PC-9 (cell line): ENCODE data around the gene FABP1. TPM values are rescaled to one million over a fixed set of nuclear protein-coding genes. Genes with fewer than 3 reads are reported as not detected.

ENCODE experiments used
- BruUV-seq: library from RNA; stranded (reverse); fragments of 400-500 nt; replicated peaks from 2 replicates; lab custom pipeline; 2021; lab: Mats Ljungman, UMichigan
- CTCF ChIA-PET: fragments of 300-600 bp; sonication (Branson Sonifier 250); formaldehyde crosslinking; loops from one replicate; lab custom pipeline; 2022; ENCODE audit warnings: antibody characterized with exemption; lab: Charles Lee
- POLR2A ChIA-PET: fragments of 300-600 bp; sonication (Branson Sonifier 250); formaldehyde crosslinking; loops from one replicate; lab custom pipeline; 2022; ENCODE audit warnings: antibody characterized with exemption; ENCODE audit not compliant: unreplicated experiment; lab: Charles Lee
- DNase-seq, 2 experiments: peaks; one replicate each; pipeline versions ENCODE4 v3.0.0 to v3.0.0-alpha.2; 2015 to 2022; ENCODE audit warnings: mixed read lengths in 1 of 2
- H2AFZ ChIP-seq: fragments of 200-600 bp; sonication (generic); 2 replicates; pipeline ENCODE4 v1.8.1; 2017; ENCODE audit warnings: antibody characterized with exemption
- H3F3A ChIP-seq: fragments of 200-600 bp; sonication (generic); 2 replicates; pipeline ENCODE4 v1.8.1; 2017; ENCODE audit warnings: antibody characterized with exemption, mild to moderate bottlenecking, low read depth; ENCODE audit not compliant: insufficient read depth
- H3K27ac ChIP-seq: fragments of 200-600 bp; sonication (generic); 2 replicates; pipeline ENCODE4 v1.6.1; 2016; ENCODE audit warnings: mixed run types
- H3K27me3 ChIP-seq: fragments of 200-600 bp; sonication (generic); 2 replicates; pipeline ENCODE4 v1.6.1; 2016; ENCODE audit warnings: low read depth, mixed run types; ENCODE audit not compliant: insufficient read depth
- H3K36me3 ChIP-seq: fragments of 200-600 bp; sonication (generic); 2 replicates; pipeline ENCODE4 v1.6.1; 2016; ENCODE audit warnings: low read depth, mixed run types
- H3K4me1 ChIP-seq: fragments of 200-600 bp; sonication (generic); replicated peaks from 2 replicates; pipeline ENCODE4 v1.6.1; 2016; ENCODE audit warnings: mixed run types; ENCODE audit not compliant: insufficient read depth
- H3K4me2 ChIP-seq: fragments of 200-600 bp; sonication (generic); 2 replicates; pipeline ENCODE4 v1.6.1; 2017; ENCODE audit warnings: mixed run types
- H3K4me3 ChIP-seq: fragments of 200-600 bp; sonication (generic); 2 replicates; pipeline ENCODE4 v1.6.1; 2016; ENCODE audit warnings: mixed run types
- H3K79me2 ChIP-seq: fragments of 200-600 bp; sonication (generic); 2 replicates; pipeline ENCODE4 v1.6.1; 2017; ENCODE audit warnings: low read depth, mixed run types
- H3K9me2 ChIP-seq: fragments of 200-600 bp; sonication (generic); 2 replicates; pipeline ENCODE4 v1.8.1; 2017; ENCODE audit warnings: mild to moderate bottlenecking; ENCODE audit not compliant: insufficient read depth
- H3K9me3 ChIP-seq: fragments of 200-600 bp; sonication (generic); 2 replicates; pipeline ENCODE4 v1.8.1; 2016; ENCODE audit warnings: low read depth; ENCODE audit not compliant: insufficient read depth
- H4K20me1 ChIP-seq: fragments of 200-600 bp; sonication (generic); 2 replicates; pipeline ENCODE4 v1.8.1; 2017; ENCODE audit not compliant: insufficient read depth
- CTCF ChIP-seq: fragments of 200-600 bp; sonication (generic); conservative IDR thresholded peaks from 2 replicates; pipeline ENCODE4 v1.6.1; 2017; ENCODE audit warnings: mixed run types, antibody characterized with exemption, mild to moderate bottlenecking, moderate library complexity
- EZH2 ChIP-seq: fragments of 200-600 bp; sonication (generic); IDR thresholded peaks from 2 replicates; pipeline ENCODE4 v1.8.0; 2017; ENCODE audit warnings: antibody characterized with exemption, low read depth
- intact Hi-C: fragments of 100-400 bp; cut with micrococcal nuclease; formaldehyde crosslinking; loops from one replicate; pipeline ENCODE4 v1.10.0; 2022; ENCODE audit not compliant: unreplicated experiment
- total RNA-seq: library from RNA; stranded (reverse); gene quantifications from 2 replicates; pipeline ENCODE4 v1.2.3, GENCODE V29; 2021

Gene FABP1
- total RNA-seq, 1 experiment from 2014 or later: not detected

- no peaks in the 10 kb centered on the region for H3K79me2 ChIP-seq
- no peak overlapping the region for H2AFZ ChIP-seq
- peaks cover 14% of the 10 kb centered on the region; the same call in 1 of the 2 replicates for H3K27me3 ChIP-seq
- no peak overlapping the region for H3K27ac ChIP-seq
- no peaks in the 10 kb centered on the region for H3K4me1 ChIP-seq
- H3F3A ChIP-seq: no peaks in the 10 kb centered on the region
- CTCF ChIA-PET: no interaction called here
- H3K4me2 ChIP-seq: no peak overlapping the region
- H3K4me3 ChIP-seq: no peak overlapping the region
- no peak for TF ChIP-seq EZH2
- no peak for TF ChIP-seq CTCF
- peaks cover 4% of the 10 kb centered on the region; the same call in 1 of the 2 replicates for H3K9me2 ChIP-seq
- no peaks in the 10 kb centered on the region for H4K20me1 ChIP-seq
- intact Hi-C loops: no loop called here
- BruUV-seq: no TSS peak
- no peaks in the 10 kb centered on the region for H3K36me3 ChIP-seq
- POLR2A ChIA-PET: no interaction called here
- DNase-seq: no peak
- no peaks in the 10 kb centered on the region for H3K9me3 ChIP-seq
Measured at GRCh38 chr2:88091943-88092342, 35.9 kb downstream of the FABP1 start.

- no peak for DNase-seq
- intact Hi-C loops: no loop called here
- H3K36me3 ChIP-seq: no peaks in the 10 kb centered on the region
- ChIA-PET CTCF (no interaction called here), POLR2A (no interaction called here)
- H3K9me2 ChIP-seq: peaks cover 4% of the 10 kb centered on the region; the same call in 1 of the 2 replicates
- H2AFZ ChIP-seq: no peak overlapping the region
- no peak overlapping the region for H3K4me2 ChIP-seq
- no TSS peak for BruUV-seq
- no peaks in the 10 kb centered on the region for H3F3A ChIP-seq
- H3K27me3 ChIP-seq: peaks cover 5% of the 10 kb centered on the region; the same call in 1 of the 2 replicates
- TF ChIP-seq CTCF (no peak), EZH2 (no peak)
- no peaks in the 10 kb centered on the region for H3K4me1 ChIP-seq
- H3K79me2 ChIP-seq: no peaks in the 10 kb centered on the region
- H3K27ac ChIP-seq: no peak overlapping the region
- H3K9me3 ChIP-seq: no peaks in the 10 kb centered on the region
- H4K20me1 ChIP-seq: no peaks in the 10 kb centered on the region
- no peak overlapping the region for H3K4me3 ChIP-seq
Measured at GRCh38 chr2:88090446-88091283, 37.2 kb downstream of the FABP1 start.

- intact Hi-C loops: no loop called here
- no peaks in the 10 kb centered on the region for H3K36me3 ChIP-seq
- no peaks in the 10 kb centered on the region for H4K20me1 ChIP-seq
- ChIA-PET CTCF (no interaction called here), POLR2A (no interaction called here)
- H3K27ac ChIP-seq: no peak overlapping the region
- no TSS peak for BruUV-seq
- H3F3A ChIP-seq: no peaks in the 10 kb centered on the region
- H3K4me1 ChIP-seq: no peaks in the 10 kb centered on the region
- H3K9me2 ChIP-seq: peaks cover 4% of the 10 kb centered on the region; the same call in 1 of the 2 replicates
- no peak for DNase-seq
- H3K9me3 ChIP-seq: no peaks in the 10 kb centered on the region
- H3K4me2 ChIP-seq: no peak overlapping the region
- no peak overlapping the region for H2AFZ ChIP-seq
- H3K4me3 ChIP-seq: no peak overlapping the region
- TF ChIP-seq CTCF (no peak), EZH2 (no peak)
- no peaks in the 10 kb centered on the region for H3K79me2 ChIP-seq
- H3K27me3 ChIP-seq: no peaks in the 10 kb centered on the region
Measured at GRCh38 chr2:88088999-88089398, 38.9 kb downstream of the FABP1 start.
